Measurements from ENCODE around the gene CAMK1D.

The CAMK1D gene

DNA sequence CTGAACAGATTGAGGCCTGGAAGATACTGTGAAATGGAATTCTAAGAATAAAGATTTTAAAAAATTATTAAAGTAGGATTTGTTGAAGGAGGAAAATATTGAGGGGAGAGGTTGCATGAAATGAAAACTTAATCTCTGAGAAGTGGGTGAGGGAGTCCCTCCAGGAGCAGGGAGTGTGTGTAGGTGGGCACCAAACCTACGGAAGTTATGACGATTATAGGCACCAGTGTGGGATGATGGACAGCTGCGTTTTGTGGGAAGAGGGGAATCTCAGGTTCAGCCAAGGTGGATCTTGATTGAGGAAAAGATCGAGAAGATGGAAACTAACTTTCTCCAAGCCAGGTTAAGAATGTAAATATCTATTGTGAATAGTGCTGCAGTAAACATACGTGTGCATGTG lies 405.7 kb downstream of the CAMK1D start:
- no peak overlapping the region for H3K4me2 ChIP-seq (ENCODE audit: low read length)
- 0 out of 2 replicates have a peak, but pooled peaks cover 2% of the 10 kb centered on the region for H4K20me1 ChIP-seq (ENCODE audit: control insufficient read depth, insufficient read depth, low read depth, low read length)
- no peak overlapping the region for H3K27ac ChIP-seq (ENCODE audit: low read depth, low read length)
- H3K9me3 ChIP-seq (ENCODE audit: control insufficient read depth, insufficient read depth, low read length): no peaks in the 10 kb centered on the region
- H3F3A ChIP-seq (ENCODE audit: control insufficient read depth, insufficient read depth): no peaks in the 10 kb centered on the region
- H3K27me3 ChIP-seq (ENCODE audit: control insufficient read depth, low read length): no peaks in the 10 kb centered on the region
- no peaks in the 10 kb centered on the region for H3K9me2 ChIP-seq (replicated peaks; ENCODE audit: control insufficient read depth, low read length)
- TF ChIP-seq, protein P1, sequence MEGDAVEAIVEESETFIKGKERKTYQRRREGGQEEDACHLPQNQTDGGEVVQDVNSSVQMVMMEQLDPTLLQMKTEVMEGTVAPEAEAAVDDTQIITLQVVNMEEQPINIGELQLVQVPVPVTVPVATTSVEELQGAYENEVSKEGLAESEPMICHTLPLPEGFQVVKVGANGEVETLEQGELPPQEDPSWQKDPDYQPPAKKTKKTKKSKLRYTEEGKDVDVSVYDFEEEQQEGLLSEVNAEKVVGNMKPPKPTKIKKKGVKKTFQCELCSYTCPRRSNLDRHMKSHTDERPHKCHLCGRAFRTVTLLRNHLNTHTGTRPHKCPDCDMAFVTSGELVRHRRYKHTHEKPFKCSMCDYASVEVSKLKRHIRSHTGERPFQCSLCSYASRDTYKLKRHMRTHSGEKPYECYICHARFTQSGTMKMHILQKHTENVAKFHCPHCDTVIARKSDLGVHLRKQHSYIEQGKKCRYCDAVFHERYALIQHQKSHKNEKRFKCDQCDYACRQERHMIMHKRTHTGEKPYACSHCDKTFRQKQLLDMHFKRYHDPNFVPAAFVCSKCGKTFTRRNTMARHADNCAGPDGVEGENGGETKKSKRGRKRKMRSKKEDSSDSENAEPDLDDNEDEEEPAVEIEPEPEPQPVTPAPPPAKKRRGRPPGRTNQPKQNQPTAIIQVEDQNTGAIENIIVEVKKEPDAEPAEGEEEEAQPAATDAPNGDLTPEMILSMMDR (IDR thresholded peaks at IDR 0.05; ENCODE audit: low read depth, low read length, poor library complexity, severe bottlenecking): no peak
- no peak for TF ChIP-seq EZH2phosphoT487 (IDR thresholded peaks at IDR 0.05; ENCODE audit: borderline replicate concordance, low read length)
- H3K36me3 ChIP-seq (ENCODE audit: control insufficient read depth, low read length): no peaks in the 10 kb centered on the region
- H3K4me3 ChIP-seq (ENCODE audit: low read length): no peak overlapping the region
- H3K79me2 ChIP-seq (ENCODE audit: control insufficient read depth, low read length): no peaks in the 10 kb centered on the region
- no peaks in the 10 kb centered on the region for H3K4me1 ChIP-seq (ENCODE audit: control insufficient read depth, low read length)

DNA sequence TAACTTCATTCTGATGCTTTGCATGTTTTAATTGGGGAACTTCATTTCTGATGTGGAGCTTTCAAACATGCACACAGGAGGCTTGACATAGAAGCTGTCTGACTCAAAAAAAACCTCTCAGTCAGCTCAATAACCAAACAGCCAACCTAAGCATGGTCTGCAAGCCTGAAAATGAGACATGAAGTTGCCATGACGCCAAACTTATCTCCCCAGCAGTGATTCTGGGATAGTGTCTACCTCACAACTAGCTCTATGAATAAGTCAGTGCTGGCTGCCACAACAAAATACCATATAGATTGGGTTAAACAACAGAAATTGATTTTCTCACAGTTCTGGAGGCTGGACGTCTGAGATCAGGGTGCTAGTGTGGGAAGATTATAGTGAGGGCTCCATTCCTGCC lies 408.0 kb downstream of the CAMK1D start:
- no peaks in the 10 kb centered on the region for H3F3A ChIP-seq (ENCODE audit: control insufficient read depth, insufficient read depth)
- H3K27me3 ChIP-seq (ENCODE audit: control insufficient read depth, low read length): no peaks in the 10 kb centered on the region
- H3K9me3 ChIP-seq (ENCODE audit: control insufficient read depth, insufficient read depth, low read length): no peaks in the 10 kb centered on the region
- no peak overlapping the region for H3K4me3 ChIP-seq (ENCODE audit: low read length)
- H3K79me2 ChIP-seq (ENCODE audit: control insufficient read depth, low read length): no peaks in the 10 kb centered on the region
- H3K9me2 ChIP-seq (replicated peaks; ENCODE audit: control insufficient read depth, low read length): no peaks in the 10 kb centered on the region
- H3K27ac ChIP-seq (ENCODE audit: low read depth, low read length): no peak overlapping the region
- H4K20me1 ChIP-seq (ENCODE audit: control insufficient read depth, insufficient read depth, low read depth, low read length): 0 out of 2 replicates have a peak, but pooled peaks cover 2% of the 10 kb centered on the region
- H3K36me3 ChIP-seq (ENCODE audit: control insufficient read depth, low read length): peaks cover 13% of the 10 kb centered on the region
- H3K4me1 ChIP-seq (ENCODE audit: control insufficient read depth, low read length): no peaks in the 10 kb centered on the region
- no peak overlapping the region for H3K4me2 ChIP-seq (ENCODE audit: low read length)
- TF ChIP-seq, protein P1 (IDR thresholded peaks at IDR 0.05; ENCODE audit: low read depth, low read length, poor library complexity, severe bottlenecking): no peak
- TF ChIP-seq EZH2phosphoT487 (IDR thresholded peaks at IDR 0.05; ENCODE audit: borderline replicate concordance, low read length): no peak

DNA sequence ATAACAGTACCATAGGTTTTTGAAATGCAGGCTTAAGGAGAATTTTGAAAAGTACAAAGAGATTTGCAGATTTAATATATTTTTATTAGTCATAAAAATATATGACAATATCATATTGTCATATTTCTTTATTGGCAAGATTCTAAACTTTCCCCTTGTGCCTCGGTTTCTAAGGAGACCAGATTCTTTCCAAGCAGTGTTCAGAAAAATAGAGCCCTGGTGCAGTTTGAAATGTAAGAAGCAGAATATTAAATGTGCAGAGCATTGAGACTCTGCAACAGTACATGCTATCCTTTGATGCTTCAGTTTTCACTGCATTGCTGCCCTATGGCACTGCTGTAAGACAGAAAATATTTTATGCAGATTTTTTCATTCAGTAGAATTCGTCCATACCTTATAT lies 408.9 kb downstream of the CAMK1D start:
- no peak overlapping the region for H3K4me3 ChIP-seq (ENCODE audit: low read length)
- H3K9me2 ChIP-seq (replicated peaks; ENCODE audit: control insufficient read depth, low read length): no peaks in the 10 kb centered on the region
- H3K9me3 ChIP-seq (ENCODE audit: control insufficient read depth, insufficient read depth, low read length): no peaks in the 10 kb centered on the region
- no peak overlapping the region for H3K27ac ChIP-seq (ENCODE audit: low read depth, low read length)
- no peaks in the 10 kb centered on the region for H3K27me3 ChIP-seq (ENCODE audit: control insufficient read depth, low read length)
- H3F3A ChIP-seq (ENCODE audit: control insufficient read depth, insufficient read depth): no peaks in the 10 kb centered on the region
- H4K20me1 ChIP-seq (ENCODE audit: control insufficient read depth, insufficient read depth, low read depth, low read length): 0 out of 2 replicates have a peak, but pooled peaks cover 2% of the 10 kb centered on the region
- H3K4me1 ChIP-seq (ENCODE audit: control insufficient read depth, low read length): no peaks in the 10 kb centered on the region
- H3K79me2 ChIP-seq (ENCODE audit: control insufficient read depth, low read length): no peaks in the 10 kb centered on the region
- H3K4me2 ChIP-seq (ENCODE audit: low read length): no peak overlapping the region
- peaks cover 15% of the 10 kb centered on the region for H3K36me3 ChIP-seq (ENCODE audit: control insufficient read depth, low read length)
- TF ChIP-seq, protein P1 (IDR thresholded peaks at IDR 0.05; ENCODE audit: low read depth, low read length, poor library complexity, severe bottlenecking): no peak
- TF ChIP-seq EZH2phosphoT487 (IDR thresholded peaks at IDR 0.05; ENCODE audit: borderline replicate concordance, low read length): no peak

Data from DOHH2 (cell line).